Activated CD4-positive, CD25-positive, alpha-beta regulatory T cell treated with anti-CD3 and anti-CD28 coated beads, Interleukin-2, amount 50 U/mL, for 24 hours (primary cell): Measurements from ENCODE around the gene UBE2U.
"Not testable (repeated sequence)": the region's sequence is repeated elsewhere in the genome, so short reads cannot be mapped to it uniquely, and the experiment has no call there.

ENCODE experiments used
- ATAC-seq, 2 donors: fragments of 150-1000 bp; cut with Tn5 transposase; one replicate each; pipeline ENCODE4 v1.10.0; 2021; ENCODE audit warnings: mild to moderate bottlenecking in 1 of 2, moderate library complexity in 1 of 2

Gene UBE2U

GRCh38 chr1:64194168-64195080 lies 9.0 kb upstream of the UBE2U start:
- ATAC-seq = no peak

DNA sequence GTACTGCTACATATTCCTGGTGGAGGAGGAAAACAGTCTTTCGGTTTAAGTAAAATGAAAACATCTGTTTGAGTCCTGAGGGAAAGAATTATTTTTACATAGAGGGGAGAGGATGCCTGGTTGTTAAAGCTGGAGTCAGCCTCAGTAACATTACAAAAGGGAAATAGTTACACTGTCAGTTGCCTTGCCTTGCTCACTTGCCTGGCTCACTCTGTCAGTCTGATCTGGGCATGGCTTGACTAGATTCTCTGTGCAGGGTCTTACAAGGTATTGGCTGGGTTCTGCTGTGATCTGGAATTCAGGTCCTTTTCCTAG lies 8.4 kb upstream of the UBE2U start:
- ATAC-seq = no peak

- ATAC-seq = no peak
These were observed 7.2 kb upstream of the UBE2U start for GRCh38 chr1:64196074-64196870.

GRCh38 chr1:64197076-64197475 lies 6.3 kb upstream of the UBE2U start:
- ATAC-seq = no peak

- ATAC-seq = peak in 1 of 2 donors; percentile 55
These were observed 4.3 kb upstream of the UBE2U start for GRCh38 chr1:64199154-64199553.

- ATAC-seq = no peak
These were observed 3.4 kb upstream of the UBE2U start for GRCh38 chr1:64200064-64200463.

DNA sequence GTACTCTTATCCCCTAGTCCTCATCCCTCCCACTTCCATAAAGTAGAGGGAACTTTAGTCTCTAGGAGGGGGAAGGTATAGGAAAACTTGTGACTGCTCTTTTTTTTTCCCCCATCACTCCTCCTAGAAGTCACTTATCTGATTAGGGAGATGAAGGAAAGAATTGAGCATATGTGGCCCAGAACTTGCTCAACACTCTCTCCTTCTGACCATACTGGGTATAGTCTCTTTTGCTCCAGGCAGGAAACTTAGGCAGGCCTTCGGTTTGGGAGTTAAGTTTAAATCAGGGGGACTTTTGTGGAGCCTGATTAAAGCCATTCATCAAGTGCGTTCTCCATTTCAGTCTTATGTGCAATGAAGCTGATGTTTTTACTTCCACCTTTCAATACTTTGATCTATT lies 5.8 kb downstream of the UBE2U start:
- ATAC-seq = no peak

- no peak for ATAC-seq
These were observed 8.6 kb downstream of the UBE2U start for GRCh38 chr1:64212031-64212430.

DNA sequence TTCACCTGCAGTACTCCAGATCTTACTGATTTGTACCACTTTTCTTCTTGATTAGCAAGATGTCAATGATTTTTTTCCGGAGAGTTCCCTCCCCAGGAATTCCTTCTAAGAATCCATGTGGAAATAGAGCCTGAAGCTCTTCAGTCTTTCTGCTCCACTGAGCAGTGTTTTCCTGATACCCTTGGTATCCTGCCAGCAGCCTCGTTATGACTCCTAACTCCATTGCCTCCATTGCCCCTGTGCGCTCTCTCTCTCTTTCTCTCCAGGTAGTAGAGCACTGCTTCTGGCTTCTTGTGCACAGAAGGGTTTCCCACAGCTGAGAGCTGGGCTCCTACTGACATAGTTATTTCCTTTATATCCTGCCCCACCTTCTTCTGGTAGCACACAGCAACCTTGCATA lies 12.2 kb downstream of the UBE2U start:
- no peak for ATAC-seq

DNA sequence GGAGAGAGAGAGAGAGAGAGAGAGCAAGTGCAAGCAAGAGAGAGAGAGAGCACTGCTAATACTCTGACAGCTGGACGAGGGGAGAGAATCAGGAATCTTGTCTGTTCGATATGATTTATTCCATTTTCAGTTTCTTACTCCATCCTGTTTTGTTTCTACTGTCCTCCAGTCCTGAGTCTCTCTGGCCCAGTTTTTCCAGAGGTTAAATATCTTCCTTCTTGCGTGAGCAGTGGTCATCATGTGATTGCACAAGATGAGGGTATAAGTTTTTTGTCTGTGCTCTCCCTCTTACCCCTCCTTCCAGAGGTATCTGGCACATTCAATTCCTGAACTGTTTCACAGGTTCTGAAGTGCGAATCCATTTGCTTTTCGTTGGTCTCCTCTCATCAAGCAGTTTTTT lies 16.8 kb downstream of the UBE2U start:
- ATAC-seq = no peak

DNA sequence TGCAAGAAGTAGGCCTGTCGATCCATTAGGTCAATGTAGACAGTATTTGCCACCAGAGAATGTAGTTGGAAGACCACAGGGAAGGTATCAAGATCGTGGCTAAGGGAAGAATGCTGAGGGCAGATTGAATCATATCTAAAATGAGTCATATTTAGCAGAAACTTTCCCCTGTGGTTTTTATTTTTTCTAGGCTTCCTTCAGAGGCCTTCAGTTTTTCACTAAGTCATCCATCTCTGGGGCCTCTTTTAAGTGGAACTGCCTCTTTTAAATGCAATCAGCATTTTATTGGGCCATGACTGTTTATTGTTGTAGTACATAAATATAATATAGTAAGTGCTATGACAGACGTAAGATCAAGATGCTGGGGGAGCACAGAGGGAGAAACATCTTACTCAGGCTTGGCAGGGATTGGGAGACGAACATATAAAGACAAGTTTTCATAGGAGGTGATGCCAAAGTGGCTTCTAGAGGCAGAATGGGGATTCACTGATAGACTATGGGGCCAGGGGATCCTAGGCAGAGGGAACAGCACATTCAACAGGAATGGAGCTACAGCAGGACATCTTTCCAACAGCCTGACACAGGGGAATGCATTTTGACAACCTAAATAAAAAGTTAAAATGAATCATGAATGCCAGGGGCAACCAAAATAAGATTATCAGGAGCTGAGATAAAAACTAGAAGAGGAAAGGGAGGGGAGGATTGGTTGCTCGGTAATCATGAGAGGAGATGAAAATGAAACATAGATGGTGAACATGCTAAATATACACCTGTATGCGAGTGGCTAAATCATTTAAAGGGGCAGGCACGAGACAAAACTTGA lies 20.1 kb downstream of the UBE2U start:
- ATAC-seq = peak; percentile 61 to 63

DNA sequence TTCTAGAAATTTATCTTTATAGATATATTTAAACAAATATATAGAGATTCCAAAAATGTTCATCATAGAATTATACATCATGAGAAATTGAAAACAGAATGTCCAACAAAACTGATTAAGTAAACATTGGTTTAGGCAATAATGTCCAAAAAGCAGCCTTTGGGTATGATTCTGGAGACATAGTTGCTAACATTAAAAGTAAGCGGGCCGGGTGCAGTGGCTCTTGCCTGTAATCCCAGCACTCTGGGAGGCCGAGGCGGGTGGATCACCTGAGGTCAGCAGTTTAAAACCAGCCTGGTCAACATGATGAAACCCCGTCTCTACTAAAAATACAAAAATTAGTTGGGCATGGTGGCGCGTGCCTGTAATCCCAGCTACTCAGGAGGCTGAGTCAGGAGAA lies 20.8 kb downstream of the UBE2U start:
- not testable (repeated sequence) for ATAC-seq

DNA sequence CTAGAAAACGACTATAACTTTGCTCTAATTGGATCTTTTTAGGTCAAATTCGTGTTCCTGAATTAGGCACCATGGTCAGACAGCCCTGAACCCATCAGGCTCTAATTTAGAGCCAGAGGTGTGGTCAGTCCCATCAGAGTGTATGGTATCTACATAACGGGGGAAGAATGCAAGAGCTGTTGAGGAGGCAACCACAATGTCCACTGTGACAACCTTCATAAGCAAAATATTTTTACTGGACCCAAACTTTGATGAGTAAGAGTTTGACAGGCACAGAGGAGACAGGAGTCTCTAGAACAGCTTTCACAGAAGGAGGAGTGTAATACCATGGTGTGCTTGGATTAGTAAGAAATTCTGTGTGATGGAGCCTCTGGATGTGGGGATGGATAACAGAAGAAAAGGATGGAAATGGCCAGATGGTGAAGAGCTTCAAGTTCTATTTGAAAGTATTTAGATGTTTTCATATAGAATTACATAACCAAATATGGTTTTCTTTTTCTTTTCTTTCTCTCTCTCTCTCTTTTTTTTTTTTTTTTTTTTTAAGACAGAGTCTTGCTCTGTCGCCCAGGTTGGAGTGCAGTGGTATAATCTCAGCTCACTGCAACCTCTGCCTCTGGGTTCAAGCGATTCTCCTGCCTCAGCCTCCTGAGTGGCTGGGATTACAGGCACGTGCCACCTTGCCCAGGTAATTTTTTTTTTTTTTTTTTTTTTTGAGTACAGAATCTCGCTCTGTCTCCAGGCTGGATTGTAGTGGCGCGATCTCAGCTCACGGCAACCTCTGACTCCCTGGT lies 24.9 kb downstream of the UBE2U start:
- ATAC-seq = no peak

DNA sequence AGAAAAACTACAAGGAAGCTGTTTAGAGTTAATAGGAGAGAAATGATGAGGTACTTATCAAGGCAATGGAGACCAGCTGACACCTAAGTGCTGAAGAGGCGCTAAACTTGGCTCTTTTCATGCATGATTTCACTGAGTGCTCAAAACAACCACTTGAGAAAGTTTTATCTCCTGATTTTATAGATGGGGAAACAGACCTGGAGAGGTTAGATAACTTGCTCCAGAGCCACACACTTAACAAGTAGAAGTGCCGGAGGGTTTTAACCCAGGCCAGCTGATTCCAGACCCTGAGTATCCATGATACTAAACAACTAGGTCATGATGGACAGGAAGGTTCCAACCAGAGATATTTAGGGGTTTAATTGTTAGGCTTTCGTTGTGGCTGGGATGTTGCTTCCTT lies 25.9 kb downstream of the UBE2U start:
- no peak for ATAC-seq

DNA sequence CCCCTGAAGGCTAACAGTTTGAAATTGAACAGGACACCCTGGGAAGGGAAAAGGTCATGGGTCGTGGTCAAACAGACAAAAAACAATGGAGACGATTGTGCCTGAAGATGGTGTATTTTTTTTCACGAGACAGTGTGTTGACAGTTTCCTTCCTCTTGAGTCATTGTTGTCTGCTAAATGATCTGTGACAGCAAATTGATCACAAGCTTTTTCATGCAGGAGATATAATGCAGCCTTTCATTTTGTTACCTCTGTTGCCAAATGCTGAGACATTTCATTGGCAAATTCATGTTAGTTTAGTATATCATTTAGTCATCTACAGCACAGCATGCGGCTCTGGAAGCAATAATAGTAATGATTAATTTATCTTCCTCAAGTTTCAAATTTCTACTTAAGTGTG lies 27.7 kb downstream of the UBE2U start:
- no peak for ATAC-seq

DNA sequence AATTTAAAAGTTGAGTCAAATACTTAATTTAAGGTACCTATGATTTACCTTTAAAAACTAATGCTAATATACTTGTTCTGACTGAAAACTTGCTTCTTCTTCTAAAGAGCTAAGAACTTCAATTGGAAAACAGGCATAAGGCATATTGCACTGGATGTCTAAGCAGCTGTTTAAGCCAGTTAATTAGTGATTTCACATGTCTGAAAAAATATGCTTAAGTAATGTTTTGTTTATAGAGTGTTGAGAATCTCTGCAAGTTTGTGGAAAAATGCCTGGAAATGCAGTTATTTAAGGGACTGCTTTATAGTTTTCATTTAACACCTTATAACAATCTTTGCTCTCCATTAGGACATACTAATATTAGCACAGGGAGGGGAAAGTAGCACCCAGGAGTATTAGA lies 28.2 kb downstream of the UBE2U start:
- no peak for ATAC-seq

DNA sequence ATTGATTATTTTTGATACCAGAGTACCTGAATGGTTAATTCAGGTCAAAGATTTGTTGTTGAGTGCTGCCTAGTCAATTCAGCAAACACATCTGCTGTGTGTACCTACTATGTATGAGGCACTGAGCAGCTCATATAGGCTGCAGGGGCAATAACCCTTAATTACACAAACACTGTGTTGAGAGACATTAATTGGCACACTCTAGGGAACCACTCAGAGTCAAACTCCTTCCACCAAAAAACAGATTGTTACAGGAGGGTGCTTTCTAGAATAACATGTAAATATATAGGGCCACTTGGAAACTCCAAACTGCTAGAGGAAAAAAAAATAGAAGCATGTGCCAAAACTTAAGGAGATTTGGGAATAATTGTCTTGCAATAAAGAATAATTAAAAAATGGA lies 31.3 kb downstream of the UBE2U start:
- ATAC-seq = no peak

GRCh38 chr1:64235181-64235580 lies 31.8 kb downstream of the UBE2U start:
- ATAC-seq = no peak

- ATAC-seq = no peak
These were observed 32.5 kb downstream of the UBE2U start for GRCh38 chr1:64235910-64236309.

- ATAC-seq = no peak
These were observed 33.1 kb downstream of the UBE2U start for GRCh38 chr1:64236541-64236954.

DNA sequence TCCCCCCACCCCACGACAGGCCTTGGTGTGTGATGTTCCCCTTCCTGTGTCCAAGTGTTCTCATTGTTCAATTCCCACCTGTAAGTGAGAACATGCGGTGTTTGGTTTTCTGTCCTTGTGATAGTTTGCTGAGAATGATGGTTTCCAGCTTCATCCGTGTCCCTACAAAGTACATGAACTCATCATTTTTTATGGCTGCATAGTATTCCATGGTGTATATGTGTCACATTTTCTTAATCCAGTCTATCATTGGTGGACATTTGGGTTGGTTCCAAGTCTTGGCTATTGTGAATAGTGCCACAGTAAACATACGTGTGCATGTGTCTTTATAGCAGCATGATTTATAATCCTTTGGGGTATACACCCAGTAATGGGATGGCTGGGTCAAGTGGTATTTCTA lies 36.1 kb downstream of the UBE2U start:
- not testable (repeated sequence) for ATAC-seq

DNA sequence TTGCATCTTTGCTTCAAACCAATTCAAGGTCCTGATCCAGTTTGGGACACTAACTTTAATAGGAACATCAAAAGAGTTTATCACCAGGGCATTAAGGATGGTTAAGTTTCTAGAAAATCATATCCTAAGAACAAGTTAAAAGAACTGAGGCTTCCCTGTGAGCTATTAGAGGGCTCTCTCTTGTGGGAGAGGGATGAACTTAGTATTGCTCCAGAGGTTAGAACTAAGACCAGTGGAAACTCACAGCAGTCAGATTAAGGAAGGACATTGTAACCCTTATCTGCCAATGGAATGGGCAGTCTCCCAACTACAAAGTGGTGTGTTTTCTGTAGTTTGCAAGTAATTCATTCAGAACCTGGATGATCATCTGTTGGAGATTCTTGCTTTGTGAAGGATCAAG lies 36.8 kb downstream of the UBE2U start:
- ATAC-seq = no peak
